ENCODE measurements around the gene RING1.

GRCh38 chr6:33236852-33237251, 28.6 kb downstream of the RING1 start:
- TF ChIP-seq POLR2AphosphoS5 (IDR thresholded peaks at IDR 0.05; ENCODE audit: low read depth) (no peak), CTCF (conservative IDR thresholded peaks at IDR 0.05; ENCODE audit: low read depth in 2 of 2) (no peak), REST (IDR thresholded peaks at IDR 0.05; ENCODE audit: unreplicated experiment) (no peak), EZH2 (IDR thresholded peaks at IDR 0.05; ENCODE audit: low read depth, unreplicated experiment) (no peak), CREB1 (CRISPR knock-in tag; IDR thresholded peaks at IDR 0.05; ENCODE audit: low read depth) (no peak), STAT1 (IDR thresholded peaks at IDR 0.05; ENCODE audit: unreplicated experiment) (no peak), ETS1 (IDR thresholded peaks at IDR 0.05) (no peak)

Data from GM23338 (cell line).